Measurements from ENCODE around the gene CLCA1. TPM values are rescaled to one million over a fixed set of nuclear protein-coding genes. Genes with fewer than 3 reads are reported as not detected.

CLCA1 gene
- total RNA-seq, 1 donor from 2014 or later: not detected

DNA sequence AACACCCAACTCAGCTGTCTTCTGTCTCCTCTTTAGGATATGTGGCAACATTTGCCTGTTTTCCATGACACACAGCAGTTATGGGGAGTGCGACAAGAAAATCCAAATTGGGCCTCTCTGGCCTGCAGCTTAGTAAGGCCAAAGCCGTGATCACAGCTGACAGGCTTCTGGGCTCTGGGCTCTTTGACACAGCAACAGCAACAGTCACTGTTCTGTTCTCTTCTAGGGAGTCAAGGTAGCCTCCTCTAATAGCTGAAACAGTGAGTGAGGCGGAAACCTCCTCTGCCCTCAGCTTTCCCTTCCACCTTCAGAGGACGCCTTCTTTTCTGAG, 19.0 kb downstream of the CLCA1 start:
- DNase-seq: no peak
- peaks cover 4% of the 10 kb centered on the region for H3K4me1 Mint-ChIP-seq (ENCODE audit: low read depth, unreplicated experiment)
- no peak overlapping the region for H3K4me3 Mint-ChIP-seq (ENCODE audit: unreplicated experiment)
- no peaks in the 10 kb centered on the region for H3K36me3 Mint-ChIP-seq (ENCODE audit: unreplicated experiment)
- H3K27me3 Mint-ChIP-seq (ENCODE audit: unreplicated experiment): no peaks in the 10 kb centered on the region
- H3K27ac Mint-ChIP-seq (ENCODE audit: unreplicated experiment): no peak overlapping the region
- TF ChIP-seq, protein P1, sequence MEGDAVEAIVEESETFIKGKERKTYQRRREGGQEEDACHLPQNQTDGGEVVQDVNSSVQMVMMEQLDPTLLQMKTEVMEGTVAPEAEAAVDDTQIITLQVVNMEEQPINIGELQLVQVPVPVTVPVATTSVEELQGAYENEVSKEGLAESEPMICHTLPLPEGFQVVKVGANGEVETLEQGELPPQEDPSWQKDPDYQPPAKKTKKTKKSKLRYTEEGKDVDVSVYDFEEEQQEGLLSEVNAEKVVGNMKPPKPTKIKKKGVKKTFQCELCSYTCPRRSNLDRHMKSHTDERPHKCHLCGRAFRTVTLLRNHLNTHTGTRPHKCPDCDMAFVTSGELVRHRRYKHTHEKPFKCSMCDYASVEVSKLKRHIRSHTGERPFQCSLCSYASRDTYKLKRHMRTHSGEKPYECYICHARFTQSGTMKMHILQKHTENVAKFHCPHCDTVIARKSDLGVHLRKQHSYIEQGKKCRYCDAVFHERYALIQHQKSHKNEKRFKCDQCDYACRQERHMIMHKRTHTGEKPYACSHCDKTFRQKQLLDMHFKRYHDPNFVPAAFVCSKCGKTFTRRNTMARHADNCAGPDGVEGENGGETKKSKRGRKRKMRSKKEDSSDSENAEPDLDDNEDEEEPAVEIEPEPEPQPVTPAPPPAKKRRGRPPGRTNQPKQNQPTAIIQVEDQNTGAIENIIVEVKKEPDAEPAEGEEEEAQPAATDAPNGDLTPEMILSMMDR (IDR thresholded peaks at IDR 0.05; ENCODE audit: partially characterized antibody, unreplicated experiment): no peak
- H3K9me3 Mint-ChIP-seq (ENCODE audit: unreplicated experiment): peaks cover 1% of the 10 kb centered on the region

- Mint-ChIP-seq H3K27me3 (ENCODE audit: unreplicated experiment) (no peaks in the 10 kb centered on the region), H3K36me3 (ENCODE audit: unreplicated experiment) (no peaks in the 10 kb centered on the region), H3K4me1 (ENCODE audit: low read depth, unreplicated experiment) (peaks cover 4% of the 10 kb centered on the region), H3K9me3 (ENCODE audit: unreplicated experiment) (no peaks in the 10 kb centered on the region), H3K4me3 (ENCODE audit: unreplicated experiment) (no peak overlapping the region), H3K27ac (ENCODE audit: unreplicated experiment) (no peak overlapping the region)
- TF ChIP-seq, protein P1 (IDR thresholded peaks at IDR 0.05; ENCODE audit: partially characterized antibody, unreplicated experiment): no peak
- no peak for DNase-seq
Observed at GRCh38 chr1:86489242-86489878, 20.6 kb downstream of the CLCA1 start.

DNA sequence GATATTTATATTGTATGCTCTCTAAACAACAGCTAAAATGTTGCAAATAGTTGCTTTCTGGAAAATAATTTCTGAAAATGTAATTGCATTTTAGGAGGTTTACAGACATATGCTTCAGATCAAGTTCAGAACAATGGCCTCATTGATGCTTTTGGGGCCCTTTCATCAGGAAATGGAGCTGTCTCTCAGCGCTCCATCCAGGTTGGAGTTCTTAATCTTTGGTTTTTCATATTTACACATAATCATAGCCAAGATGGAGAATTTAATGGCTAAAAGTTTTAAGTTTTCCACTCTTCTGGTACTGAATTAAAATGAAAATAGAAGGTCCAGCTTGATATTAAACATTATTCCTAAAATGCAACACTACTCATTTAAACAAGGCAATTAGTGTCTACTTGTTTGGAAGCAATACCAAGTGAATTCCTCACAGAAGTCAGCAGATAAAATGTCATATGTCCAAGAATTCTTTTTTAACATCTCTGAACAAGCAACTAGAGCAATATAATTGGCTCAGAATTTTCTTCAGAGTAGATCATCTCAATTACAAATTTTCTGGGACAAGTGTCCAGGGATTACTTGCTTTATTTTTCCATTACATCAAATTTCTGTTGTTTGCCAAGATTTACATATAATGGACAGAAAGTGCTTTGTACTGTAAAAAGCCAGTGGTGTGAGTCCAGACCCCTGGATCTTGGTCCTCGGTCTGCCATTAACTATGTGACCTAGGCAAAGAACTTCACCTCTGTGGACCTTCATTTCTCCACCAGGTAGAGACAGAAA, 22.6 kb downstream of the CLCA1 start:
- no peak overlapping the region for H3K27ac Mint-ChIP-seq (ENCODE audit: unreplicated experiment)
- peaks cover 4% of the 10 kb centered on the region for H3K4me1 Mint-ChIP-seq (ENCODE audit: low read depth, unreplicated experiment)
- no peaks in the 10 kb centered on the region for H3K27me3 Mint-ChIP-seq (ENCODE audit: unreplicated experiment)
- H3K36me3 Mint-ChIP-seq (ENCODE audit: unreplicated experiment): no peaks in the 10 kb centered on the region
- H3K9me3 Mint-ChIP-seq (ENCODE audit: unreplicated experiment): no peaks in the 10 kb centered on the region
- H3K4me3 Mint-ChIP-seq (ENCODE audit: unreplicated experiment): no peak overlapping the region
- TF ChIP-seq, protein P1 (IDR thresholded peaks at IDR 0.05; ENCODE audit: partially characterized antibody, unreplicated experiment): no peak
- no peak for DNase-seq

DNA sequence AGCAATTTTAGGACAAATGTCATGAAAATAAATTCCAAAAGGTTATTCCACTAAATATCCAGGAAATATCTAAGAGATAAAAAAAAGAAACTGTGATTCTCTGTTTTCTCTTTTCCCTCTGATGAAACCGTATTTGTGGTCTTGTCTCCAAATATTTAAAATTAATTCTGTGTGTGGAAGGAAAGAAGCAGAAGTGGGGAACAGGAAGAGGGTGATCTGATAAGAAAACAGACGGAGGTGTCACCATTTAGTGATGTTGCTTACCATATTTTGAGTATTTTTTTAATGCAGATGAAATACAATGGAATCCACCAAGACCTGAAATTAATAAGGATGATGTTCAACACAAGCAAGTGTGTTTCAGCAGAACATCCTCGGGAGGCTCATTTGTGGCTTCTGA, 29.6 kb downstream of the CLCA1 start:
- TF ChIP-seq, protein P1 (IDR thresholded peaks at IDR 0.05; ENCODE audit: partially characterized antibody, unreplicated experiment): no peak
- H3K27ac Mint-ChIP-seq (ENCODE audit: unreplicated experiment): no peak overlapping the region
- H3K4me3 Mint-ChIP-seq (ENCODE audit: unreplicated experiment): no peak overlapping the region
- H3K36me3 Mint-ChIP-seq (ENCODE audit: unreplicated experiment): no peaks in the 10 kb centered on the region
- DNase-seq: no peak
- H3K27me3 Mint-ChIP-seq (ENCODE audit: unreplicated experiment): peaks cover 2% of the 10 kb centered on the region
- peaks cover 3% of the 10 kb centered on the region for H3K4me1 Mint-ChIP-seq (ENCODE audit: low read depth, unreplicated experiment)
- no peaks in the 10 kb centered on the region for H3K9me3 Mint-ChIP-seq (ENCODE audit: unreplicated experiment)

DNA sequence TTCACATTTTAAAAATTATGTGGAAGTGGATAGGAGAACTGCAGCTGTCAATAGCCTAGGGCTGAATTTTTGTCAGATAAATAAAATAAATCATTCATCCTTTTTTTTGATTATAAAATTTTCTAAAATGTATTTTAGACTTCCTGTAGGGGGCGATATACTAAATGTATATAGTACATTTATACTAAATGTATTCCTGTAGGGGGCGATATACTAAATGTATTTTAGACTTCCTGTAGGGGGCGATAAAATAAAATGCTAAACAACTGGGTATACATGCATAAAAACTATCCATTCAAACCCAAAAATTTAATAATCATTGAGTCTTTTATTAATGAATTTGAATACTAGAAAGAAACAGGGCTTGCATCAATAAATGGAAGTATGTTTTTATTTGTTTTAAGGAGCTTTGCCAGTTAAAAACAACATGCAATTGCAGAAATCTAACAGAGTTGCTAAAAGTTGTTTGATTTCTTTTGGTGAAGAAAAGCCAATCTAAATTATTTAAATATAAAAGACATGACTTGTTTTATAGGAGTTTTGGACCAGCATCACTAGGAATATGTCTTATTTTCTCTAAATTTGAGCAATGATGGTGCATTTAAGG, 31.4 kb downstream of the CLCA1 start:
- H3K9me3 Mint-ChIP-seq (ENCODE audit: unreplicated experiment): no peaks in the 10 kb centered on the region
- no peak overlapping the region for H3K27ac Mint-ChIP-seq (ENCODE audit: unreplicated experiment)
- TF ChIP-seq, protein P1 (IDR thresholded peaks at IDR 0.05; ENCODE audit: partially characterized antibody, unreplicated experiment): peak; percentile 99
- no peak for DNase-seq
- peaks cover 6% of the 10 kb centered on the region for H3K4me1 Mint-ChIP-seq (ENCODE audit: low read depth, unreplicated experiment)
- H3K36me3 Mint-ChIP-seq (ENCODE audit: unreplicated experiment): no peaks in the 10 kb centered on the region
- peaks cover 2% of the 10 kb centered on the region for H3K27me3 Mint-ChIP-seq (ENCODE audit: unreplicated experiment)
- no peak overlapping the region for H3K4me3 Mint-ChIP-seq (ENCODE audit: unreplicated experiment)
